ENCODE measurements around the gene MKKS.
"Not testable (repeated sequence)": the region's sequence is repeated elsewhere in the genome, so short reads cannot be mapped to it uniquely, and the experiment has no call there.

The MKKS gene

GRCh38 chr20:10423735-10424134 lies 10.3 kb downstream of the MKKS start:
- H3K27ac ChIP-seq = no peak overlapping the region
- TF ChIP-seq CTCF (IDR thresholded peaks at IDR 0.05; ENCODE audit: low read depth, low read length) = no peak
- no peak for DNase-seq
- no peaks in the 10 kb centered on the region; the same call in 1 of the 2 replicates for H3K36me3 ChIP-seq
- no peaks in the 10 kb centered on the region for H3K27me3 ChIP-seq (ENCODE audit: insufficient read depth, low read depth, severe bottlenecking)
- no peak overlapping the region for H3K4me3 ChIP-seq (ENCODE audit: low read depth, low read length)
- no peaks in the 10 kb centered on the region for H3K9me3 ChIP-seq (ENCODE audit: severe bottlenecking)

- H3K4me3 ChIP-seq (ENCODE audit: low read depth, low read length) = no peak overlapping the region
- no peak for TF ChIP-seq CTCF (IDR thresholded peaks at IDR 0.05; ENCODE audit: low read depth, low read length)
- H3K27me3 ChIP-seq (ENCODE audit: insufficient read depth, low read depth, severe bottlenecking) = no peaks in the 10 kb centered on the region
- no peaks in the 10 kb centered on the region; the same call in 1 of the 2 replicates for H3K36me3 ChIP-seq
- no peak overlapping the region for H3K27ac ChIP-seq
- H3K9me3 ChIP-seq (ENCODE audit: severe bottlenecking) = no peaks in the 10 kb centered on the region
- no peak for DNase-seq
Observed at GRCh38 chr20:10419550-10420133, 14.4 kb downstream of the MKKS start.

GRCh38 chr20:10417218-10417617 lies 16.8 kb downstream of the MKKS start:
- not testable (repeated sequence) for DNase-seq; H3K4me3 ChIP-seq (ENCODE audit: low read depth, low read length); H3K27me3 ChIP-seq (ENCODE audit: insufficient read depth, low read depth, severe bottlenecking); H3K36me3 ChIP-seq; H3K27ac ChIP-seq; H3K9me3 ChIP-seq (ENCODE audit: severe bottlenecking)

GRCh38 chr20:10415013-10415650 lies 18.9 kb downstream of the MKKS start:
- no peak overlapping the region for H3K27ac ChIP-seq
- peaks cover 6% of the 10 kb centered on the region for H3K36me3 ChIP-seq
- H3K4me3 ChIP-seq (ENCODE audit: low read depth, low read length) = no peak overlapping the region
- DNase-seq = no peak
- no peak for TF ChIP-seq CTCF (IDR thresholded peaks at IDR 0.05; ENCODE audit: low read depth, low read length)
- H3K9me3 ChIP-seq (ENCODE audit: severe bottlenecking) = no peaks in the 10 kb centered on the region
- H3K27me3 ChIP-seq (ENCODE audit: insufficient read depth, low read depth, severe bottlenecking) = no peaks in the 10 kb centered on the region

- 0 out of 2 replicates have a peak, but pooled peaks have one; percentile 14 for TF ChIP-seq CTCF (IDR thresholded peaks at IDR 0.05; ENCODE audit: low read depth, low read length)
- H3K27me3 ChIP-seq (ENCODE audit: insufficient read depth, low read depth, severe bottlenecking) = no peaks in the 10 kb centered on the region
- no peak for DNase-seq
- H3K4me3 ChIP-seq (ENCODE audit: low read depth, low read length) = no peak overlapping the region
- no peaks in the 10 kb centered on the region for H3K9me3 ChIP-seq (ENCODE audit: severe bottlenecking)
- peaks cover 6% of the 10 kb centered on the region for H3K36me3 ChIP-seq
- no peak overlapping the region for H3K27ac ChIP-seq
Observed at GRCh38 chr20:10412591-10413408, 21.2 kb downstream of the MKKS start.

DNA sequence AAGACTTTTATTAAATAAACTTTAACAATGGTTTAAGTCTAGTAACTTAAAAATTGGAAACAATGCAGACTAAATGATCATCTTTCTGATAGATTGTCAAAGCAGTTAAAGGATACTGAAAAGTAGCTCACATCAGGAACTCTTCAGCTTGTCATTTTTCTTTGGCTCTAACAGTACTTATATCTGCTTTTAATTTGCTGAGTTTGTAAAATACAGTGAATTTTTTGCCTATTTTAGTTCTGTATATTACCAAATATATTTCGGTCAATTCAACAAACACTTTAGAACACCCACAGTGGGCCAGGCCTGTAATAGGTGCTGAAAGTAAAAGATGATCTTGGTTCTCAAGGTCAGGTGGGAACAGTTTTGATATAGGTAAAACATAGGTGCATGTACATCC lies 22.3 kb downstream of the MKKS start:
- H3K9me3 ChIP-seq (ENCODE audit: severe bottlenecking) = no peaks in the 10 kb centered on the region
- no peak for DNase-seq
- H3K27me3 ChIP-seq (ENCODE audit: insufficient read depth, low read depth, severe bottlenecking) = no peaks in the 10 kb centered on the region
- H3K36me3 ChIP-seq = peaks cover 6% of the 10 kb centered on the region
- no peak overlapping the region for H3K27ac ChIP-seq
- H3K4me3 ChIP-seq (ENCODE audit: low read depth, low read length) = no peak overlapping the region
- TF ChIP-seq CTCF (IDR thresholded peaks at IDR 0.05; ENCODE audit: low read depth, low read length) = no peak
